ENCODE measurements around the gene SLC13A2. TPM values are rescaled to one million over a fixed set of nuclear protein-coding genes. Genes with fewer than 3 reads are reported as not detected.

The SLC13A2 gene
- total RNA-seq, 2 experiments from 2014 or later, result not detected

GRCh38 chr17:28528327-28529012, 55.0 kb downstream of the SLC13A2 start:
- H3K27me3 Mint-ChIP-seq, result no peaks in the 10 kb centered on the region
- ChIA-PET CTCF (no interaction called here), POLR2A (no interaction called here)
- no peak overlapping the region for H3K27ac Mint-ChIP-seq
- H3K4me1 Mint-ChIP-seq (ENCODE audit: low read depth), result no peaks in the 10 kb centered on the region
- intact Hi-C loops (cut with DNase I, micrococcal nuclease), result no loop called here
- no peaks in the 10 kb centered on the region for H3K36me3 Mint-ChIP-seq (ENCODE audit: low read depth)
- Histone ChIP-seq H3K27me3 (ENCODE audit: control insufficient read depth in 1 of 2, insufficient read depth in 2 of 2, low read length in 2 of 2) (no peaks in the 10 kb centered on the region), H3K36me3 (ENCODE audit: insufficient read depth, low read length) (no peaks in the 10 kb centered on the region), H3K27ac (ENCODE audit: low read depth in 1 of 2, low read length in 2 of 2) (no peak overlapping the region), H3K9me3 (ENCODE audit: control insufficient read depth in 1 of 2, insufficient read depth in 1 of 2, low read length in 2 of 2) (no peaks in the 10 kb centered on the region), H3K4me3 (ENCODE audit: low read length) (no peak overlapping the region), H3K4me1 (ENCODE audit: insufficient read depth, low read length) (no peaks in the 10 kb centered on the region)
- TF ChIP-seq CTCF (IDR thresholded peaks at IDR 0.05), result no peak
- no peaks in the 10 kb centered on the region for H3K9me3 Mint-ChIP-seq
- DNase-seq (no peak), ATAC-seq (ENCODE audit: poor library complexity) (no peak)
- H3K4me3 Mint-ChIP-seq, result no peak overlapping the region

DNA sequence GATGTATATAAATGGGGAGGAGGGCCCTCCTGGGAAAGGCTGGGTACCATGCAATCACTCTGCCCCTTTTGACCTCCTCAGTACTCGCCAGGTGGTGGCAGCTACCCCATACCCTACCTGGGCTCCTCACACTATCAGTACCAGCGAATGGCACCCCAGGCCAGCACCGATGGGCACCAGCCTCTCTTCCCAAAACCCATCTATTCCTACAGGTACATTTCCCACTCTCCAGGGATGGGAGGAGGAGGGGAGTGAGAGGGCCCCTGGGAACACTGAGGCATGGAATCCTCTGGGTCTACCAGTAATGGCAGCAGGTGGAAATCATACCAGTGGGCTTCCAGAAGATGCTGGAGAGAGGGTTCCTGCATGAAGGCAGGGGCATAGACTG, 55.6 kb downstream of the SLC13A2 start:
- ATAC-seq (ENCODE audit: poor library complexity) (no peak), DNase-seq (no peak)
- H3K4me3 ChIP-seq (ENCODE audit: low read length), result no peak overlapping the region
- H3K27me3 Mint-ChIP-seq, result no peaks in the 10 kb centered on the region
- no peaks in the 10 kb centered on the region for H3K36me3 ChIP-seq (ENCODE audit: insufficient read depth, low read length)
- ChIA-PET CTCF (no interaction called here), POLR2A (no interaction called here)
- H3K4me1 Mint-ChIP-seq (ENCODE audit: low read depth), result no peaks in the 10 kb centered on the region
- no peaks in the 10 kb centered on the region for H3K4me1 ChIP-seq (ENCODE audit: insufficient read depth, low read length)
- H3K27me3 ChIP-seq (ENCODE audit: control insufficient read depth in 1 of 2, insufficient read depth in 2 of 2, low read length in 2 of 2), result no peaks in the 10 kb centered on the region
- H3K36me3 Mint-ChIP-seq (ENCODE audit: low read depth), result no peaks in the 10 kb centered on the region
- H3K27ac ChIP-seq (ENCODE audit: low read depth in 1 of 2, low read length in 2 of 2), result no peak overlapping the region
- no peaks in the 10 kb centered on the region for H3K9me3 Mint-ChIP-seq
- intact Hi-C loops (cut with DNase I, micrococcal nuclease), result no loop called here
- H3K4me3 Mint-ChIP-seq, result no peak overlapping the region
- TF ChIP-seq CTCF (IDR thresholded peaks at IDR 0.05), result no peak
- H3K27ac Mint-ChIP-seq, result no peak overlapping the region
- no peaks in the 10 kb centered on the region for H3K9me3 ChIP-seq (ENCODE audit: control insufficient read depth in 1 of 2, insufficient read depth in 1 of 2, low read length in 2 of 2)

- CTCF ChIA-PET, result no interaction called here
- ATAC-seq (ENCODE audit: poor library complexity) (no peak), DNase-seq (no peak)
- Mint-ChIP-seq H3K9me3 (no peaks in the 10 kb centered on the region), H3K27me3 (no peaks in the 10 kb centered on the region), H3K4me1 (ENCODE audit: low read depth) (no peaks in the 10 kb centered on the region), H3K36me3 (ENCODE audit: low read depth) (no peaks in the 10 kb centered on the region), H3K4me3 (no peak overlapping the region), H3K27ac (no peak overlapping the region)
- Histone ChIP-seq H3K36me3 (ENCODE audit: insufficient read depth, low read length) (no peaks in the 10 kb centered on the region), H3K4me1 (ENCODE audit: insufficient read depth, low read length) (no peaks in the 10 kb centered on the region), H3K27ac (ENCODE audit: low read depth in 1 of 2, low read length in 2 of 2) (no peak overlapping the region), H3K4me3 (ENCODE audit: low read length) (no peak overlapping the region), H3K27me3 (ENCODE audit: control insufficient read depth in 1 of 2, insufficient read depth in 2 of 2, low read length in 2 of 2) (no peaks in the 10 kb centered on the region), H3K9me3 (ENCODE audit: control insufficient read depth in 1 of 2, insufficient read depth in 1 of 2, low read length in 2 of 2) (no peaks in the 10 kb centered on the region)
- no peak for TF ChIP-seq CTCF (IDR thresholded peaks at IDR 0.05)
- POLR2A ChIA-PET, result no interaction called here
- intact Hi-C loops (cut with DNase I, micrococcal nuclease), result no loop called here
These were observed 56.8 kb downstream of the SLC13A2 start for GRCh38 chr17:28530250-28530649.
